GM23338 (cell line): ENCODE data around the gene KCNQ5. TPM values are rescaled to one million over a fixed set of nuclear protein-coding genes. Genes with fewer than 3 reads are reported as not detected.

Experiments used
- ATAC-seq: fragments of 200-7000 bp; cut with Tn5 transposase; 3 replicates; pipeline ENCODE4 v1.9.1; 2020
- DNase-seq: peaks from one replicate; pipeline ENCODE4 v3.0.0-alpha.2; 2015; ENCODE audit warnings: low spot score
- H2AFZ ChIP-seq: fragments of 200-600 bp; sonication (generic); 2 replicates; pipeline ENCODE4 v1.8.0; 2016; ENCODE audit warnings: antibody characterized with exemption, mild to moderate bottlenecking, moderate library complexity
- H3F3A ChIP-seq: fragments of 200-600 bp; sonication (generic); replicated peaks from 2 replicates; pipeline ENCODE4 v1.8.0; 2017; ENCODE audit warnings: antibody characterized with exemption, mixed run types, low read depth
- H3K27ac ChIP-seq: fragments of 200-600 bp; sonication (generic); 2 replicates; pipeline ENCODE4 v1.6.1; 2016; ENCODE audit warnings: low read depth
- H3K27me3 ChIP-seq: fragments of 200-600 bp; sonication (generic); 2 replicates; pipeline ENCODE4 v1.8.0; 2016; ENCODE audit warnings: mild to moderate bottlenecking, mixed run types, moderate library complexity; ENCODE audit not compliant: insufficient read depth
- H3K36me3 ChIP-seq: fragments of 200-600 bp; sonication (generic); 2 replicates; pipeline ENCODE4 v1.8.0; 2016; ENCODE audit warnings: mild to moderate bottlenecking; ENCODE audit not compliant: insufficient read depth
- H3K4me1 ChIP-seq: fragments of 200-600 bp; sonication (generic); 2 replicates; pipeline ENCODE4 v1.8.0; 2016; ENCODE audit warnings: mild to moderate bottlenecking, moderate library complexity; ENCODE audit not compliant: insufficient read depth
- H3K4me2 ChIP-seq: fragments of 200-600 bp; sonication (generic); 2 replicates; pipeline ENCODE4 v1.7.1; 2017; ENCODE audit warnings: mixed run types
- H3K4me3 ChIP-seq: fragments of 200-600 bp; sonication (generic); 2 replicates; pipeline ENCODE4 v1.6.1; 2016; ENCODE audit warnings: mixed run types
- H3K79me2 ChIP-seq: fragments of 200-600 bp; sonication (generic); replicated peaks from 2 replicates; pipeline ENCODE4 v1.8.0; 2017; ENCODE audit warnings: mild to moderate bottlenecking; ENCODE audit not compliant: insufficient read depth
- H3K9me2 ChIP-seq: fragments of 200-600 bp; sonication (generic); 2 replicates; pipeline ENCODE4 v1.8.0; 2017; ENCODE audit not compliant: insufficient read depth
- H4K20me1 ChIP-seq: fragments of 200-600 bp; sonication (generic); replicated peaks from 2 replicates; pipeline ENCODE4 v1.8.0; 2017; ENCODE audit warnings: mild to moderate bottlenecking; ENCODE audit not compliant: insufficient read depth
- H3K27ac Mint-ChIP-seq: 2 replicates; pipeline ENCODE4 v1.8.0; 2020; ENCODE audit warnings: inconsistent platforms, mild to moderate bottlenecking, moderate library complexity, mixed read lengths
- H3K27me3 Mint-ChIP-seq: 3 replicates; pipeline ENCODE4 v1.8.0; 2022; ENCODE audit warnings: low read depth, mild to moderate bottlenecking, moderate library complexity, mixed read lengths, inconsistent platforms; ENCODE audit not compliant: insufficient read depth, poor library complexity
- H3K36me3 Mint-ChIP-seq: 3 replicates; pipeline ENCODE4 v1.8.0; 2021; ENCODE audit warnings: low read depth, mild to moderate bottlenecking, inconsistent platforms, moderate library complexity, mixed read lengths
- H3K4me1 Mint-ChIP-seq: 3 replicates; pipeline ENCODE4 v1.8.0; 2020; ENCODE audit warnings: mild to moderate bottlenecking, inconsistent platforms, mixed read lengths
- H3K4me3 Mint-ChIP-seq: 3 replicates; pipeline ENCODE4 v1.8.0; 2021; ENCODE audit warnings: moderate library complexity, mild to moderate bottlenecking, inconsistent platforms, mixed read lengths
- H3K9me3 Mint-ChIP-seq: 3 replicates; pipeline ENCODE4 v1.8.0; 2020; ENCODE audit warnings: moderate library complexity, mild to moderate bottlenecking, inconsistent platforms, mixed read lengths
- EZH2 ChIP-seq: fragments of 200-600 bp; sonication (generic); IDR thresholded peaks from one replicate; pipeline ENCODE4 v1.8.0; 2017; ENCODE audit warnings: antibody characterized with exemption, mild to moderate bottlenecking, low read depth; ENCODE audit not compliant: unreplicated experiment
- EZH2phosphoT487 ChIP-seq: fragments of 200-600 bp; sonication (generic); IDR thresholded peaks from one replicate; pipeline ENCODE4 v1.8.1; 2018; ENCODE audit warnings: antibody characterized with exemption; ENCODE audit not compliant: unreplicated experiment
- JUNB ChIP-seq: IDR thresholded peaks from one replicate; pipeline ENCODE4 v1.6.1; 2016; ENCODE audit warnings: antibody characterized with exemption; ENCODE audit not compliant: unreplicated experiment
- POLR2AphosphoS5 ChIP-seq: IDR thresholded peaks from 2 replicates; pipeline ENCODE4 v1.6.1; 2016; ENCODE audit warnings: antibody characterized with exemption, low read depth
- STAT1 ChIP-seq: IDR thresholded peaks from one replicate; pipeline ENCODE4 v1.6.1; 2016; ENCODE audit warnings: antibody characterized with exemption; ENCODE audit not compliant: unreplicated experiment
- ZNF114 ChIP-seq: fragments of 250-450 bp; sonication (Bioruptor Pico); IDR thresholded peaks from 2 replicates; pipeline ENCODE4 v1.5.0; 2020; ENCODE audit warnings: mild to moderate bottlenecking, moderate library complexity
- ZNF331 ChIP-seq: fragments of 250-450 bp; sonication (Bioruptor Pico); IDR thresholded peaks from 2 replicates; pipeline ENCODE4 v1.5.0; 2020; ENCODE audit warnings: low read depth, mild to moderate bottlenecking, moderate library complexity
- polyA plus RNA-seq: library from polyadenylated mRNA; unstranded; fragments of >200 nt; fragmentation: Nextera tagmentation; extraction: Ambion mirVana; gene quantifications from 2 replicates; pipeline ENCODE4 v1.2.1, GENCODE V29; 2016
- total RNA-seq: library from RNA; depleted of rRNA; stranded (reverse); fragments of >200 nt; shearing (Covaris generic); gene quantifications from 2 replicates; pipeline ENCODE4 v1.2.3, GENCODE V29; 2014
- TF ChIP-seq, protein P1 (sequence below): IDR thresholded peaks from one replicate; pipeline ENCODE4 v1.6.1; 2018; ENCODE audit warnings: antibody characterized with exemption; ENCODE audit not compliant: unreplicated experiment
- TF ChIP-seq, protein P2 (sequence below): IDR thresholded peaks from 2 replicates; pipeline ENCODE4 v1.6.1; 2016; ENCODE audit warnings: antibody characterized with exemption
- TF ChIP-seq, protein P3 (sequence below), 2 experiments: fragments of 200-600 bp in 1 of 2; sonication (generic) in 1 of 2; conservative IDR thresholded peaks; 2 replicates each; pipeline versions ENCODE4 v1.5.1 to v1.6.1; 2016 to 2017; ENCODE audit warnings: antibody characterized with exemption in 2 of 2, low read depth in 2 of 2, mild to moderate bottlenecking in 2 of 2, moderate library complexity in 1 of 2
- TF ChIP-seq, protein P4 (sequence below): fragments of 250-450 bp; sonication (Bioruptor Pico); IDR thresholded peaks from 2 replicates; pipeline ENCODE4 v1.5.0; 2020; ENCODE audit warnings: mild to moderate bottlenecking, moderate library complexity

The KCNQ5 gene
- total and polyA plus RNA-seq, 2 experiments from 2014 or later = 0.68 to 0.87 TPM

DNA sequence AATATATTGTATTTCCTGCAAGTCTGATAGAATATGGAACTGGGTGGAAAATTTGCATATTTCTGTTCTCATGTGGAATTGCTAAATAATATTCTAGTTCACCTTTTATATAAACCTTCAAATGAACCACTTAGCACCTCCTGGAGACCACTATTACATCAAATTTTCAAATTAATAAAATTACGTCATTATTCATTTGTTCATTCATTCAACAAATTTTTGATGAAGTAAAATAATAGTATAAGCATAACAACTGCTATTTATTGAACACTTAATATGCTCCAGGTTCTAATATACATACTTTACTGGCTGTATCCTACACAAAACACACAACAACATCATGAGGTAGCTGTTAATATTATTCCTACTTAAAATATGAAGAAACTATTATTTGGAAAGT is 215.1 kb downstream of the KCNQ5 start (continued):
- TF ChIP-seq, protein P1, sequence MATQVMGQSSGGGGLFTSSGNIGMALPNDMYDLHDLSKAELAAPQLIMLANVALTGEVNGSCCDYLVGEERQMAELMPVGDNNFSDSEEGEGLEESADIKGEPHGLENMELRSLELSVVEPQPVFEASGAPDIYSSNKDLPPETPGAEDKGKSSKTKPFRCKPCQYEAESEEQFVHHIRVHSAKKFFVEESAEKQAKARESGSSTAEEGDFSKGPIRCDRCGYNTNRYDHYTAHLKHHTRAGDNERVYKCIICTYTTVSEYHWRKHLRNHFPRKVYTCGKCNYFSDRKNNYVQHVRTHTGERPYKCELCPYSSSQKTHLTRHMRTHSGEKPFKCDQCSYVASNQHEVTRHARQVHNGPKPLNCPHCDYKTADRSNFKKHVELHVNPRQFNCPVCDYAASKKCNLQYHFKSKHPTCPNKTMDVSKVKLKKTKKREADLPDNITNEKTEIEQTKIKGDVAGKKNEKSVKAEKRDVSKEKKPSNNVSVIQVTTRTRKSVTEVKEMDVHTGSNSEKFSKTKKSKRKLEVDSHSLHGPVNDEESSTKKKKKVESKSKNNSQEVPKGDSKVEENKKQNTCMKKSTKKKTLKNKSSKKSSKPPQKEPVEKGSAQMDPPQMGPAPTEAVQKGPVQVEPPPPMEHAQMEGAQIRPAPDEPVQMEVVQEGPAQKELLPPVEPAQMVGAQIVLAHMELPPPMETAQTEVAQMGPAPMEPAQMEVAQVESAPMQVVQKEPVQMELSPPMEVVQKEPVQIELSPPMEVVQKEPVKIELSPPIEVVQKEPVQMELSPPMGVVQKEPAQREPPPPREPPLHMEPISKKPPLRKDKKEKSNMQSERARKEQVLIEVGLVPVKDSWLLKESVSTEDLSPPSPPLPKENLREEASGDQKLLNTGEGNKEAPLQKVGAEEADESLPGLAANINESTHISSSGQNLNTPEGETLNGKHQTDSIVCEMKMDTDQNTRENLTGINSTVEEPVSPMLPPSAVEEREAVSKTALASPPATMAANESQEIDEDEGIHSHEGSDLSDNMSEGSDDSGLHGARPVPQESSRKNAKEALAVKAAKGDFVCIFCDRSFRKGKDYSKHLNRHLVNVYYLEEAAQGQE = no peak

DNA sequence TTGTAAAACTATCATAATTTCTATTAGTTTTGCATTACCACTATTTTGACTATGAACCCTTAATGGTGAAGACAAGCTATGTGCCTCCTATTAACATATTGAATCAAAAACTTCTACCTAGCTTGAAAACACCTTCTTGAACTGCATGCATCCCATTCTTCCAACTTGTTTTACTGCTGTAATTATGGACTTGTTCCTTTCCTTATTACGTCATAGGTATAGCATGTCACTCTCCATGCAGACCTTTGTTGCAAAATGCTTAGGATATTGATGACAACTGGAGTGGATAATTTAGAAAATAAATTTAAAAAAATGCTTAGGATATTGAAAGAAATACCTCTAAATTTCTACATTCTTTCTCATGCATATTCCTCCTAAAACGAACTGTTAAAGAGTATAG is 219.3 kb downstream of the KCNQ5 start:
- Mint-ChIP-seq H3K27ac (no peak overlapping the region), H3K4me3 (no peak overlapping the region), H3K4me1 (no peaks in the 10 kb centered on the region), H3K9me3 (no peaks in the 10 kb centered on the region), H3K27me3 (no peaks in the 10 kb centered on the region), H3K36me3 (no peaks in the 10 kb centered on the region)
- Histone ChIP-seq H3K27me3 (no peaks in the 10 kb centered on the region), H3K4me1 (no peaks in the 10 kb centered on the region), H3K36me3 (no peaks in the 10 kb centered on the region), H3K4me3 (no peak overlapping the region), H3K4me2 (no peak overlapping the region), H2AFZ (no peak overlapping the region), H3F3A (no peaks in the 10 kb centered on the region), H3K27ac (no peak overlapping the region), H3K79me2 (no peaks in the 10 kb centered on the region), H3K9me2 (no peaks in the 10 kb centered on the region), H4K20me1 (no peaks in the 10 kb centered on the region)
- DNase-seq = no peak
- ATAC-seq = no peak
- no peak for TF ChIP-seq STAT1
- TF ChIP-seq POLR2AphosphoS5 = no peak
- TF ChIP-seq, protein P2, sequence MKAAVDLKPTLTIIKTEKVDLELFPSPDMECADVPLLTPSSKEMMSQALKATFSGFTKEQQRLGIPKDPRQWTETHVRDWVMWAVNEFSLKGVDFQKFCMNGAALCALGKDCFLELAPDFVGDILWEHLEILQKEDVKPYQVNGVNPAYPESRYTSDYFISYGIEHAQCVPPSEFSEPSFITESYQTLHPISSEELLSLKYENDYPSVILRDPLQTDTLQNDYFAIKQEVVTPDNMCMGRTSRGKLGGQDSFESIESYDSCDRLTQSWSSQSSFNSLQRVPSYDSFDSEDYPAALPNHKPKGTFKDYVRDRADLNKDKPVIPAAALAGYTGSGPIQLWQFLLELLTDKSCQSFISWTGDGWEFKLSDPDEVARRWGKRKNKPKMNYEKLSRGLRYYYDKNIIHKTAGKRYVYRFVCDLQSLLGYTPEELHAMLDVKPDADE = no peak
- TF ChIP-seq, protein P3, sequence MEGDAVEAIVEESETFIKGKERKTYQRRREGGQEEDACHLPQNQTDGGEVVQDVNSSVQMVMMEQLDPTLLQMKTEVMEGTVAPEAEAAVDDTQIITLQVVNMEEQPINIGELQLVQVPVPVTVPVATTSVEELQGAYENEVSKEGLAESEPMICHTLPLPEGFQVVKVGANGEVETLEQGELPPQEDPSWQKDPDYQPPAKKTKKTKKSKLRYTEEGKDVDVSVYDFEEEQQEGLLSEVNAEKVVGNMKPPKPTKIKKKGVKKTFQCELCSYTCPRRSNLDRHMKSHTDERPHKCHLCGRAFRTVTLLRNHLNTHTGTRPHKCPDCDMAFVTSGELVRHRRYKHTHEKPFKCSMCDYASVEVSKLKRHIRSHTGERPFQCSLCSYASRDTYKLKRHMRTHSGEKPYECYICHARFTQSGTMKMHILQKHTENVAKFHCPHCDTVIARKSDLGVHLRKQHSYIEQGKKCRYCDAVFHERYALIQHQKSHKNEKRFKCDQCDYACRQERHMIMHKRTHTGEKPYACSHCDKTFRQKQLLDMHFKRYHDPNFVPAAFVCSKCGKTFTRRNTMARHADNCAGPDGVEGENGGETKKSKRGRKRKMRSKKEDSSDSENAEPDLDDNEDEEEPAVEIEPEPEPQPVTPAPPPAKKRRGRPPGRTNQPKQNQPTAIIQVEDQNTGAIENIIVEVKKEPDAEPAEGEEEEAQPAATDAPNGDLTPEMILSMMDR (conservative IDR thresholded peaks at IDR 0.05; ENCODE audit: low read depth in 2 of 2) = no peak
- TF ChIP-seq ZNF114 = no peak
- TF ChIP-seq, protein P4, sequence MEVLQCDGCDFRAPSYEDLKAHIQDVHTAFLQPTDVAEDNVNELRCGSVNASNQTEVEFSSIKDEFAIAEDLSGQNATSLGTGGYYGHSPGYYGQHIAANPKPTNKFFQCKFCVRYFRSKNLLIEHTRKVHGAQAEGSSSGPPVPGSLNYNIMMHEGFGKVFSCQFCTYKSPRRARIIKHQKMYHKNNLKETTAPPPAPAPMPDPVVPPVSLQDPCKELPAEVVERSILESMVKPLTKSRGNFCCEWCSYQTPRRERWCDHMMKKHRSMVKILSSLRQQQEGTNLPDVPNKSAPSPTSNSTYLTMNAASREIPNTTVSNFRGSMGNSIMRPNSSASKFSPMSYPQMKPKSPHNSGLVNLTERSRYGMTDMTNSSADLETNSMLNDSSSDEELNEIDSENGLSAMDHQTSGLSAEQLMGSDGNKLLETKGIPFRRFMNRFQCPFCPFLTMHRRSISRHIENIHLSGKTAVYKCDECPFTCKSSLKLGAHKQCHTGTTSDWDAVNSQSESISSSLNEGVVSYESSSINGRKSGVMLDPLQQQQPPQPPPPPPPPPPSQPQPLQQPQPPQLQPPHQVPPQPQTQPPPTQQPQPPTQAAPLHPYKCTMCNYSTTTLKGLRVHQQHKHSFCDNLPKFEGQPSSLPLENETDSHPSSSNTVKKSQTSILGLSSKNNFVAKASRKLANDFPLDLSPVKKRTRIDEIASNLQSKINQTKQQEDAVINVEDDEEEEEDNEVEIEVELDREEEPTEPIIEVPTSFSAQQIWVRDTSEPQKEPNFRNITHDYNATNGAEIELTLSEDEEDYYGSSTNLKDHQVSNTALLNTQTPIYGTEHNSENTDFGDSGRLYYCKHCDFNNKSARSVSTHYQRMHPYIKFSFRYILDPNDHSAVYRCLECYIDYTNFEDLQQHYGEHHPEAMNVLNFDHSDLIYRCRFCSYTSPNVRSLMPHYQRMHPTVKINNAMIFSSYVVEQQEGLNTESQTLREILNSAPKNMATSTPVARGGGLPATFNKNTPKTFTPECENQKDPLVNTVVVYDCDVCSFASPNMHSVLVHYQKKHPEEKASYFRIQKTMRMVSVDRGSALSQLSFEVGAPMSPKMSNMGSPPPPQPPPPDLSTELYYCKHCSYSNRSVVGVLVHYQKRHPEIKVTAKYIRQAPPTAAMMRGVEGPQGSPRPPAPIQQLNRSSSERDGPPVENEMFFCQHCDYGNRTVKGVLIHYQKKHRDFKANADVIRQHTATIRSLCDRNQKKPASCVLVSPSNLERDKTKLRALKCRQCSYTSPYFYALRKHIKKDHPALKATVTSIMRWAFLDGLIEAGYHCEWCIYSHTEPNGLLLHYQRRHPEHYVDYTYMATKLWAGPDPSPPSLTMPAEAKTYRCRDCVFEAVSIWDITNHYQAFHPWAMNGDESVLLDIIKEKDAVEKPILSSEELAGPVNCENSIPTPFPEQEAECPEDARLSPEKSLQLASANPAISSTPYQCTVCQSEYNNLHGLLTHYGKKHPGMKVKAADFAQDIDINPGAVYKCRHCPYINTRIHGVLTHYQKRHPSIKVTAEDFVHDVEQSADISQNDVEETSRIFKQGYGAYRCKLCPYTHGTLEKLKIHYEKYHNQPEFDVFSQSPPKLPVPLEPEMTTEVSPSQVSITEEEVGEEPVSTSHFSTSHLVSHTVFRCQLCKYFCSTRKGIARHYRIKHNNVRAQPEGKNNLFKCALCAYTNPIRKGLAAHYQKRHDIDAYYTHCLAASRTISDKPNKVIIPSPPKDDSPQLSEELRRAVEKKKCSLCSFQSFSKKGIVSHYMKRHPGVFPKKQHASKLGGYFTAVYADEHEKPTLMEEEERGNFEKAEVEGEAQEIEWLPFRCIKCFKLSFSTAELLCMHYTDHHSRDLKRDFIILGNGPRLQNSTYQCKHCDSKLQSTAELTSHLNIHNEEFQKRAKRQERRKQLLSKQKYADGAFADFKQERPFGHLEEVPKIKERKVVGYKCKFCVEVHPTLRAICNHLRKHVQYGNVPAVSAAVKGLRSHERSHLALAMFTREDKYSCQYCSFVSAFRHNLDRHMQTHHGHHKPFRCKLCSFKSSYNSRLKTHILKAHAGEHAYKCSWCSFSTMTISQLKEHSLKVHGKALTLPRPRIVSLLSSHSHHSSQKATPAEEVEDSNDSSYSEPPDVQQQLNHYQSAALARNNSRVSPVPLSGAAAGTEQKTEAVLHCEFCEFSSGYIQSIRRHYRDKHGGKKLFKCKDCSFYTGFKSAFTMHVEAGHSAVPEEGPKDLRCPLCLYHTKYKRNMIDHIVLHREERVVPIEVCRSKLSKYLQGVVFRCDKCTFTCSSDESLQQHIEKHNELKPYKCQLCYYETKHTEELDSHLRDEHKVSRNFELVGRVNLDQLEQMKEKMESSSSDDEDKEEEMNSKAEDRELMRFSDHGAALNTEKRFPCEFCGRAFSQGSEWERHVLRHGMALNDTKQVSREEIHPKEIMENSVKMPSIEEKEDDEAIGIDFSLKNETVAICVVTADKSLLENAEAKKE = no peak
- no peak for TF ChIP-seq JUNB
- no peak for TF ChIP-seq EZH2phosphoT487
- no peak for TF ChIP-seq ZNF331
- TF ChIP-seq EZH2 = no peak
